ENCODE results near the gene SLC16A3.

The SLC16A3 gene

DNA sequence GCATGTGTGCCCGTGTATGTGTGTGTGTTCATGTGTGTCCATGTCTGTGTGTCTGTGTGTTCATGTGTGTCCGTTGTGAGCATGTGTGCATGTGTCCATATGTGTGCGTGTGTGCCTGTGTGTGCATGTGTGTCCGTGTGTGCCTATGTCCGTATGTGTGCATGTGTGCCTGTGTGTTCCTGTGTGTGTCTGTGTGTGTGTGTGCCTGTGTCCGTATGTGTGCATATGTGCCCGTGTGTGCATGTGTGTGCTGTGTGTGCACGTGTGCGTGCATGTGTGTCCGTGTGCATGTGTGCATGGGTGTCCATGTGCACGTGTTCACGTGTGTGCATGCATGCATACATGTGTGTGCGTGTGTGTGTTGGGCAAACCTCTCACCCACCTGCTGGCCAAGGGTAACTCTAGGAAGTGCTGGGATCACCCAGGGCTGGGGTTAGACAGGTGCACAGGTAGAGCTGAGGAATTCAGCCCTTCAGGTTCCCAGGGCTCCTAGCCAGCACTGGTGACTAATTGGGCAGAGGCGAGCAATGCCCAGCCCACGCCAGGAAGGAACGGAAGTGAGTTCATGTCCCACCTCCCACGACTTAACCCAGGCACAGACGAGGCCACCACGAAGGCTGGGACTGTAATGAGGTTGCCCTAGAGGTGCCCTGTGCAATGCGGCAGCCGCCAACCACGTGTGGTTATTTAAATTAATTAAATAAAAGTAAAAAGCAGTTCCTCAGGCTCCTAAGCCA is 52.8 kb downstream of the SLC16A3 start (continued):
- TF ChIP-seq, protein P1, sequence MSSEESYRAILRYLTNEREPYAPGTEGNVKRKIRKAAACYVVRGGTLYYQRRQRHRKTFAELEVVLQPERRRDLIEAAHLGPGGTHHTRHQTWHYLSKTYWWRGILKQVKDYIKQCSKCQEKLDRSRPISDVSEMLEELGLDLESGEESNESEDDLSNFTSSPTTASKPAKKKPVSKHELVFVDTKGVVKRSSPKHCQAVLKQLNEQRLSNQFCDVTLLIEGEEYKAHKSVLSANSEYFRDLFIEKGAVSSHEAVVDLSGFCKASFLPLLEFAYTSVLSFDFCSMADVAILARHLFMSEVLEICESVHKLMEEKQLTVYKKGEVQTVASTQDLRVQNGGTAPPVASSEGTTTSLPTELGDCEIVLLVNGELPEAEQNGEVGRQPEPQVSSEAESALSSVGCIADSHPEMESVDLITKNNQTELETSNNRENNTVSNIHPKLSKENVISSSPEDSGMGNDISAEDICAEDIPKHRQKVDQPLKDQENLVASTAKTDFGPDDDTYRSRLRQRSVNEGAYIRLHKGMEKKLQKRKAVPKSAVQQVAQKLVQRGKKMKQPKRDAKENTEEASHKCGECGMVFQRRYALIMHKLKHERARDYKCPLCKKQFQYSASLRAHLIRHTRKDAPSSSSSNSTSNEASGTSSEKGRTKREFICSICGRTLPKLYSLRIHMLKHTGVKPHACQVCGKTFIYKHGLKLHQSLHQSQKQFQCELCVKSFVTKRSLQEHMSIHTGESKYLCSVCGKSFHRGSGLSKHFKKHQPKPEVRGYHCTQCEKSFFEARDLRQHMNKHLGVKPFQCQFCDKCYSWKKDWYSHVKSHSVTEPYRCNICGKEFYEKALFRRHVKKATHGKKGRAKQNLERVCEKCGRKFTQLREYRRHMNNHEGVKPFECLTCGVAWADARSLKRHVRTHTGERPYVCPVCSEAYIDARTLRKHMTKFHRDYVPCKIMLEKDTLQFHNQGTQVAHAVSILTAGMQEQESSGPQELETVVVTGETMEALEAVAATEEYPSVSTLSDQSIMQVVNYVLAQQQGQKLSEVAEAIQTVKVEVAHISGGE (tag by site-specific recombination; conservative IDR thresholded peaks at IDR 0.05; ENCODE audit: low read depth) = no peak
- TF ChIP-seq ZNF114 (tag by site-specific recombination; IDR thresholded peaks at IDR 0.05) = no peak
- TF ChIP-seq ZNF510 (tag by site-specific recombination; IDR thresholded peaks at IDR 0.05; ENCODE audit: insufficient replicate concordance) = no peak
- TF ChIP-seq ZNF707 (tag by site-specific recombination; IDR thresholded peaks at IDR 0.05) = no peak
- no peak for TF ChIP-seq TSHZ1 (tag by site-specific recombination; IDR thresholded peaks at IDR 0.05; ENCODE audit: borderline replicate concordance)
- TF ChIP-seq ZNF792 (tag by site-specific recombination; IDR thresholded peaks at IDR 0.05) = no peak
- TF ChIP-seq ZNF248 (tag by site-specific recombination; IDR thresholded peaks at IDR 0.05) = no peak
- TF ChIP-seq ZNF202 (tag by site-specific recombination; IDR thresholded peaks at IDR 0.05; ENCODE audit: borderline replicate concordance) = no peak
- no peak; the same call in 1 of the 2 replicates for TF ChIP-seq ZNF48 (tag by site-specific recombination; IDR thresholded peaks at IDR 0.05)
- TF ChIP-seq ZBTB1 (tag by site-specific recombination; IDR thresholded peaks at IDR 0.05) = no peak
- no peak for TF ChIP-seq ZSCAN30 (tag by site-specific recombination; IDR thresholded peaks at IDR 0.05)
- no peak for TF ChIP-seq ZNF404 (tag by site-specific recombination; IDR thresholded peaks at IDR 0.05)
- TF ChIP-seq TRIM28 (IDR thresholded peaks at IDR 0.05; ENCODE audit: borderline replicate concordance, low read length) = no peak
- no peak for TF ChIP-seq ZNF155 (tag by site-specific recombination; IDR thresholded peaks at IDR 0.05)
- TF ChIP-seq ZNF654 (tag by site-specific recombination; IDR thresholded peaks at IDR 0.05; ENCODE audit: low read depth) = no peak
- TF ChIP-seq, protein P2, sequence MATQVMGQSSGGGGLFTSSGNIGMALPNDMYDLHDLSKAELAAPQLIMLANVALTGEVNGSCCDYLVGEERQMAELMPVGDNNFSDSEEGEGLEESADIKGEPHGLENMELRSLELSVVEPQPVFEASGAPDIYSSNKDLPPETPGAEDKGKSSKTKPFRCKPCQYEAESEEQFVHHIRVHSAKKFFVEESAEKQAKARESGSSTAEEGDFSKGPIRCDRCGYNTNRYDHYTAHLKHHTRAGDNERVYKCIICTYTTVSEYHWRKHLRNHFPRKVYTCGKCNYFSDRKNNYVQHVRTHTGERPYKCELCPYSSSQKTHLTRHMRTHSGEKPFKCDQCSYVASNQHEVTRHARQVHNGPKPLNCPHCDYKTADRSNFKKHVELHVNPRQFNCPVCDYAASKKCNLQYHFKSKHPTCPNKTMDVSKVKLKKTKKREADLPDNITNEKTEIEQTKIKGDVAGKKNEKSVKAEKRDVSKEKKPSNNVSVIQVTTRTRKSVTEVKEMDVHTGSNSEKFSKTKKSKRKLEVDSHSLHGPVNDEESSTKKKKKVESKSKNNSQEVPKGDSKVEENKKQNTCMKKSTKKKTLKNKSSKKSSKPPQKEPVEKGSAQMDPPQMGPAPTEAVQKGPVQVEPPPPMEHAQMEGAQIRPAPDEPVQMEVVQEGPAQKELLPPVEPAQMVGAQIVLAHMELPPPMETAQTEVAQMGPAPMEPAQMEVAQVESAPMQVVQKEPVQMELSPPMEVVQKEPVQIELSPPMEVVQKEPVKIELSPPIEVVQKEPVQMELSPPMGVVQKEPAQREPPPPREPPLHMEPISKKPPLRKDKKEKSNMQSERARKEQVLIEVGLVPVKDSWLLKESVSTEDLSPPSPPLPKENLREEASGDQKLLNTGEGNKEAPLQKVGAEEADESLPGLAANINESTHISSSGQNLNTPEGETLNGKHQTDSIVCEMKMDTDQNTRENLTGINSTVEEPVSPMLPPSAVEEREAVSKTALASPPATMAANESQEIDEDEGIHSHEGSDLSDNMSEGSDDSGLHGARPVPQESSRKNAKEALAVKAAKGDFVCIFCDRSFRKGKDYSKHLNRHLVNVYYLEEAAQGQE (tag by site-specific recombination; IDR thresholded peaks at IDR 0.05) = no peak
- TF ChIP-seq EGR2 (tag by site-specific recombination; IDR thresholded peaks at IDR 0.05; ENCODE audit: low read depth) = peak; percentile 89
- TF ChIP-seq GLI2 (tag by site-specific recombination; IDR thresholded peaks at IDR 0.05; ENCODE audit: borderline replicate concordance, low read depth) = no peak
- no peak for TF ChIP-seq RBAK (tag by site-specific recombination; IDR thresholded peaks at IDR 0.05)
- TF ChIP-seq, protein P3, sequence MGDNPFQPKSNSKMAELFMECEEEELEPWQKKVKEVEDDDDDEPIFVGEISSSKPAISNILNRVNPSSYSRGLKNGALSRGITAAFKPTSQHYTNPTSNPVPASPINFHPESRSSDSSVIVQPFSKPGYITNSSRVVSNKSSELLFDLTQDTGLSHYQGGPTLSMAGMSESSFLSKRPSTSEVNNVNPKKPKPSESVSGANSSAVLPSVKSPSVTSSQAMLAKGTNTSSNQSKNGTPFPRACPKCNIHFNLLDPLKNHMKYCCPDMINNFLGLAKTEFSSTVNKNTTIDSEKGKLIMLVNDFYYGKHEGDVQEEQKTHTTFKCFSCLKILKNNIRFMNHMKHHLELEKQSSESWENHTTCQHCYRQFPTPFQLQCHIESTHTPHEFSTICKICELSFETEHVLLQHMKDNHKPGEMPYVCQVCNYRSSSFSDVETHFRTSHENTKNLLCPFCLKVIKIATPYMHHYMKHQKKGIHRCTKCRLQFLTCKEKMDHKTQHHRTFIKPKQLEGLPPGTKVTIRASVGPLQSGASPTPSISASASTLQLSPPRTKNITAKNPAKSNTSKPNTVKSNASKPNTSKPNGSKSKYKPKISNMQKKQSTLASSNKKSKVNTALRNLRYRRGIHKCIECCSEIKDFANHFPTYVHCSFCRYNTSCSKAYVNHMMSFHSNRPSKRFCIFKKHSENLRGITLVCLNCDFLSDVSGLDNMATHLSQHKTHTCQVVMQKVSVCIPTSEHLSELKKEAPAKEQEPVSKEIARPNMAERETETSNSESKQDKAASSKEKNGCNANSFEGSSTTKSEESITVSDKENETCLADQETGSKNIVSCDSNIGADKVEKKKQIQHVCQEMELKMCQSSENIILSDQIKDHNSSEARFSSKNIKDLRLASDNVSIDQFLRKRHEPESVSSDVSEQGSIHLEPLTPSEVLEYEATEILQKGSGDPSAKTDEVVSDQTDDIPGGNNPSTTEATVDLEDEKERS (tag by site-specific recombination; IDR thresholded peaks at IDR 0.05) = no peak
- TF ChIP-seq ZNF449 (tag by site-specific recombination; IDR thresholded peaks at IDR 0.05) = no peak
- TF ChIP-seq ZNF473 (tag by site-specific recombination; IDR thresholded peaks at IDR 0.05) = peak; percentile 76; the same call in 1 of the 2 replicates
- no peak for TF ChIP-seq ZNF112 (tag by site-specific recombination; IDR thresholded peaks at IDR 0.05)
- no peak for TF ChIP-seq ZNF670 (tag by site-specific recombination; IDR thresholded peaks at IDR 0.05; ENCODE audit: low read depth)
- TF ChIP-seq BCL11A (tag by site-specific recombination; IDR thresholded peaks at IDR 0.05; ENCODE audit: low read depth) = no peak

Data from HEK293 (cell line).